Measurements from ENCODE around the gene COBL. TPM values are rescaled to one million over a fixed set of nuclear protein-coding genes. Genes with fewer than 3 reads are reported as not detected.

Gene COBL
- total and polyA plus RNA-seq, 12 donors = 0.09 to 1.4 (median 0.53) TPM

GRCh38 chr7:51314726-51315125, 1.9 kb downstream of the COBL start:
- Histone ChIP-seq H3K9me3 (replicated peaks in 1 of 3) (no peaks in the 10 kb centered on the region), H3K36me3 (replicated peaks in 1 of 2) (no peaks in the 10 kb centered on the region), H3K4me3 (no peak overlapping the region), H3K27ac (no peak overlapping the region), H3K27me3 (peaks cover 14% of the 10 kb centered on the region), H3K4me1 (replicated peaks in 1 of 2) (peaks cover 9 to 11% of the 10 kb centered on the region in 2 donors)
- TF ChIP-seq POLR2A (IDR thresholded peaks at IDR 0.05) = no peak
- intact Hi-C loops (cut with DNase I) = loop anchor here in 1 of 2 donors (10.0 kb wide), 1 partner anchor 650 kb away; no protein-coding TSS in a partner anchor
- DNase-seq = peak in 1 of 7 donors; percentile 5
- WGBS, 4 donors = 83 to 90% (median 89%) methylated on average over 4 of the region's 4 CpGs

GRCh38 chr7:51313738-51314425, 2.7 kb downstream of the COBL start:
- Histone ChIP-seq H3K4me3 (no peak overlapping the region), H3K9me3 (replicated peaks in 1 of 3) (no peaks in the 10 kb centered on the region), H3K27me3 (peaks cover 14% of the 10 kb centered on the region), H3K4me1 (replicated peaks in 1 of 2) (peaks cover 9 to 11% of the 10 kb centered on the region in 2 donors), H3K27ac (no peak overlapping the region), H3K36me3 (replicated peaks in 1 of 2) (no peaks in the 10 kb centered on the region)
- TF ChIP-seq, protein P1, sequence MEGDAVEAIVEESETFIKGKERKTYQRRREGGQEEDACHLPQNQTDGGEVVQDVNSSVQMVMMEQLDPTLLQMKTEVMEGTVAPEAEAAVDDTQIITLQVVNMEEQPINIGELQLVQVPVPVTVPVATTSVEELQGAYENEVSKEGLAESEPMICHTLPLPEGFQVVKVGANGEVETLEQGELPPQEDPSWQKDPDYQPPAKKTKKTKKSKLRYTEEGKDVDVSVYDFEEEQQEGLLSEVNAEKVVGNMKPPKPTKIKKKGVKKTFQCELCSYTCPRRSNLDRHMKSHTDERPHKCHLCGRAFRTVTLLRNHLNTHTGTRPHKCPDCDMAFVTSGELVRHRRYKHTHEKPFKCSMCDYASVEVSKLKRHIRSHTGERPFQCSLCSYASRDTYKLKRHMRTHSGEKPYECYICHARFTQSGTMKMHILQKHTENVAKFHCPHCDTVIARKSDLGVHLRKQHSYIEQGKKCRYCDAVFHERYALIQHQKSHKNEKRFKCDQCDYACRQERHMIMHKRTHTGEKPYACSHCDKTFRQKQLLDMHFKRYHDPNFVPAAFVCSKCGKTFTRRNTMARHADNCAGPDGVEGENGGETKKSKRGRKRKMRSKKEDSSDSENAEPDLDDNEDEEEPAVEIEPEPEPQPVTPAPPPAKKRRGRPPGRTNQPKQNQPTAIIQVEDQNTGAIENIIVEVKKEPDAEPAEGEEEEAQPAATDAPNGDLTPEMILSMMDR (IDR thresholded peaks at IDR 0.05) = no peak
- no peak for DNase-seq
- intact Hi-C loops (cut with DNase I) = loop anchor here in 1 of 2 donors (10.0 kb wide), 1 partner anchor 651 kb away; no protein-coding TSS in a partner anchor
- WGBS, 4 donors = 76 to 83% (median 79%) methylated on average over 6 of the region's 6 CpGs

DNA sequence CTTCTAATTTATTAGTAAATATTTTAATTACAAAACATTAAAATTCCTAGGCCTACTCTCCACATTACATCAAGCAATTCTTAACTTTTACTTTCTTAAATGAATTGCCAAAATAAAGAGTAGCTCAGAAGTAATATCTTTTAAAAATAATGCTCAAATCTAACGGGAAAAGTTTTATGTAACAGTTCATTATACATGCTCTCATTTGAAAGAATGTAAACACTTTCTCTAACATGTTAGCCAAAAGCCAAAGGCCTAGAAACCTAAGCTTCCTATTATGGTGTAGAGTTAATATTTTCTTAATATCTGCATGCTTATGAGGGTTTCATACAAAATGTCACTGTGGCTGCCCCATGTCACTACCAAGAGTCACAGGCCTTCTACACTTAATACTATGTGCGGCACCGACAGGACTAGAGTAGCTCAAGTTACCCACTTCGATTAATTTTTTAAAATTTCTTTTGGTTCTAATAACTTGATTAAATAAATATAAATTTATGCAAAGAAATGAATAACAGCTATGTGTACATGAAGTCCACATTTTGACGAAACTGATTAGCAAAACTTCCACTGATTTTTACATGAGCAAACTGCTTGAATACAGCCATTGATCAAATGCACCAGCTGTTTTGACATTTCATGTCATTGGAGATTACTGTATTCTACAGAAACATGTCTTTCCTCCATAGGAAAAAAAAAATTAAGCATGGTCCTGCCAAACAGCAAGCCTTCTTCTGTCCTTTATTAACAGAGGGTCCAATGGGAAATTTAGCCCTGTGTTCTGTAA, 3.5 kb downstream of the COBL start:
- no peaks in the 10 kb centered on the region for H3K36me3 ChIP-seq (replicated peaks in 1 of 2)
- H3K27me3 ChIP-seq = peaks cover 14% of the 10 kb centered on the region
- TF ChIP-seq, protein P1 (IDR thresholded peaks at IDR 0.05) = no peak
- no peak for TF ChIP-seq POLR2A (IDR thresholded peaks at IDR 0.05)
- H3K4me1 ChIP-seq (replicated peaks in 1 of 2) = peaks cover 9 to 11% of the 10 kb centered on the region in 2 donors
- DNase-seq = peak in 1 of 7 donors; percentile 1
- H3K27ac ChIP-seq = no peak overlapping the region
- no peak overlapping the region for H3K4me3 ChIP-seq
- no peaks in the 10 kb centered on the region for H3K9me3 ChIP-seq (replicated peaks in 1 of 3)
- intact Hi-C loops (cut with DNase I) = loop anchor here in 1 of 2 donors (10.0 kb wide), 1 partner anchor 652 kb away; no protein-coding TSS in a partner anchor
- 89 to 93% (median 92%) methylated on average over 5 of the region's 5 CpGs for WGBS, 4 donors

- 84 to 94% (median 89%) methylated on average over 3 of the region's 3 CpGs for WGBS, 4 donors
- peaks cover 3% of the 10 kb centered on the region for H3K27me3 ChIP-seq
- TF ChIP-seq, protein P1 (IDR thresholded peaks at IDR 0.05) = no peak
- no peak for TF ChIP-seq POLR2A (IDR thresholded peaks at IDR 0.05)
Measured at GRCh38 chr7:51311166-51311565, 5.4 kb downstream of the COBL start.

More at GRCh38 chr7:51311166-51311565, 5.4 kb downstream of the COBL start:
- DNase-seq = no peak
- Histone ChIP-seq H3K4me1 (replicated peaks in 1 of 2) (peaks cover 8 to 9% of the 10 kb centered on the region in 2 donors), H3K27ac (no peak overlapping the region), H3K36me3 (replicated peaks in 1 of 2) (no peaks in the 10 kb centered on the region), H3K9me3 (replicated peaks in 1 of 3) (no peaks in the 10 kb centered on the region), H3K4me3 (no peak overlapping the region)
- intact Hi-C loops (cut with DNase I) = loop anchor here in 1 of 2 donors (10.0 kb wide), 1 partner anchor 654 kb away; no protein-coding TSS in a partner anchor

Measured in adrenal gland (tissue), 12 donors.